RPMI7951 (cell line): ENCODE results near the gene SUMF2. TPM values are rescaled to one million over a fixed set of nuclear protein-coding genes. Genes with fewer than 3 reads are reported as not detected.
"Not testable (repeated sequence)": the region's sequence is repeated elsewhere in the genome, so short reads cannot be mapped to it uniquely, and the experiment has no call there.

Experiments used
- DNase-seq: peaks from one replicate; pipeline ENCODE4 v3.0.0-alpha.2; 2012; ENCODE audit warnings: low read depth
- total RNA-seq: library from RNA; depleted of rRNA; stranded (reverse); fragments of >200 nt; shearing (Covaris generic); gene quantifications from 2 replicates; pipeline ENCODE4 v1.2.3, GENCODE V29; 2014; rRNA removed

SUMF2 gene
- total RNA-seq, 1 experiment from 2014 or later, result 107 TPM

DNA sequence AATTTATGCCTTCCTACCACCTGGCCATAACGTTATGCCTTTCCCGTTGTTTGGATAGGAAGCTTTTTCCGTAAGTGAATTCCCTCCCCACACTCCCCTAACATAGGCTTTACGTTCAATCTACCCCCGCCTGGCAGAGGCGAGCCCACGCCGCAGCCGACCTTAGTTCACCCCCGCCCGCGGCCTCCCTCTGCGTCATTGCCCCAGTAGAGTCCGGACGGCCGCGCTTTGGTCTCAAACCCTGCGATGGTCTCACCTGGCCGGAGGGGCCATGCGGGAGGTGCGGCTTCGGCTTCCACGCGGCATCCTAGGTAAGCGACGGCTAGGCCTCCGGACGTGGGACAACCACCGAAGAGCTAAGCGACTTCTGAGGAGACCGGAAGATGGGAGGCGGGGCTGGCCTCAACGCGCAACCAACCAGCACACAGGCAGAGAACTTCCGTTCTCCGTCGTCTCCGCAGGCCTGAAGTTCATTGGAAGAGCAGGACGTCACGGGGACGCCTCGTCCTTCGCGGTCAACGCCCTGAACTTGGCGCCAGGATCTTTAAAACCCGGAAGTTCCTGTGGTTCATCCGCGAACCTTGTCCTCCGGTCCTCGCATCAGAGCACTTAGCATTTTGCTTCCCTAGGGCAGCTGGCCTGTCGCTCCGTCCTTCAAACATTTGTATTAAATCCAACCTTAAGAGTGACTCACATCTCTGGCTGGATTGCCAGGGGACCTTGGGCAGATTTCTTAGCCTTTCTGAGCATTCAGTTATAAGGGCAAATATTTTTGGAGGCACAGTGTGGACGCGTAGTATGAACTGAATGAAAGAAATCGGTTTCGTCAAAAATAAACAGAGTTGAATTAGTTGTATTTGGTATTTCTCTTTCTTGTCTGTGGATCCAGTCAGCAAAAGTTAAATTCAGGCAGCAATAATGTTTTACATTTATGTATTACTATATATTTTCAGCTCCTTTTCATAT is 42.3 kb downstream of the SUMF2 start, which contains the start of gene CHCHD2:
CHCHD2 (minus strand) TSS at position 369 of the 966 bp plus-strand sequence; CDS start at position 306, 63 bp downstream.
- DNase-seq, result peak; percentile 100

DNA sequence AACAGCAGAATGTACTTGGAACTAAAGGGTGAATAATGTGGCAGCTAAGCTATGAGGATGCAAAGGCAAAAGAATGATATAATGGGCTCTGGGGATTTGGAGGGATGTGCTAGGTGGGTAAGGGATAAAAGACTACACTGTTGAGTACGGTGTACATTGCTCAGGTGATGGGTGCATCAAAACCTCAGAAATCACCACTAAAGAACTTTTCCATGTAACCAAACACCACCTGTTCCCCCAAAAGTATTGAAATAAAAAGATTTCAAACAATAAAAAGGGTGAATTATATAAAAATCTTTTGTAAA is 43.8 kb downstream of the SUMF2 start:
- DNase-seq, result no peak

DNA sequence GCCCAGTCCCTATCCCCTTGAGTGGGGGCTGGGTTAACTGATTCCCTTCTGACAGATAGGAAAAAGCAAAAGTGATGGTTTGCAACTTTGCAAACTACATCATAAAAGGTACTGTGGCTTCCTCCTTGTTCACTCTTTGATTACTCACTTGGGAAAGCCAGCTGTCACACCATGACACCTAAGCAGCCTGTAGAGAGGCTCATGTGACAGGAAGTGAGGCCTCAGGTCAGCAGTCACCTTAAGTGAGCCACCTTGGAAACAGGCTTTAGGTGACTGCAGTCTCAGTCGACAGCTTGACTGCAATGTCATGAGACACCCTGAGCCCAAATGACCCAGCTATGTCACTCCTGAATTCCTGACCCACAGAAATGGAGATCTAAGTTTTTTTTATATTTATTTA is 46.5 kb downstream of the SUMF2 start:
- DNase-seq, result no peak

DNA sequence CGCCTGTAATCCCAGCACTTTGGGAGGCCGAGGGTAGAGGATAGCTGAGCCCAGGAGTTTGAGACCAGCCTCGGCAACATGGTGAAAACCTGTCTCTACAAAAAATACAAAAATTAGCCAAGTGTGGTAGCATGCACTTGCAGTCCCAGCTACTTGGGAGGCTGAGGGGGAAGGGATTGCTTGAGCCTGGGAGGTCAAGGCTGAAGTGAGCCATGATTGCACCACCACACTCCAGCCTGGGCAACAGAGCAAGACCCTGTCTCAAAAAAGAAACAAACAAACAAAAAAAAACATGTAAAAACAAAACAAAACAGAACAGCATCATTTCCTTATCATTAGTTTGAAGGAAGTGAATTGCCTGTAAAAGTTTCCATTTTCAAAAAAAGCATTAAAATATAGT is 48.2 kb downstream of the SUMF2 start:
- DNase-seq, result not testable (repeated sequence)

DNA sequence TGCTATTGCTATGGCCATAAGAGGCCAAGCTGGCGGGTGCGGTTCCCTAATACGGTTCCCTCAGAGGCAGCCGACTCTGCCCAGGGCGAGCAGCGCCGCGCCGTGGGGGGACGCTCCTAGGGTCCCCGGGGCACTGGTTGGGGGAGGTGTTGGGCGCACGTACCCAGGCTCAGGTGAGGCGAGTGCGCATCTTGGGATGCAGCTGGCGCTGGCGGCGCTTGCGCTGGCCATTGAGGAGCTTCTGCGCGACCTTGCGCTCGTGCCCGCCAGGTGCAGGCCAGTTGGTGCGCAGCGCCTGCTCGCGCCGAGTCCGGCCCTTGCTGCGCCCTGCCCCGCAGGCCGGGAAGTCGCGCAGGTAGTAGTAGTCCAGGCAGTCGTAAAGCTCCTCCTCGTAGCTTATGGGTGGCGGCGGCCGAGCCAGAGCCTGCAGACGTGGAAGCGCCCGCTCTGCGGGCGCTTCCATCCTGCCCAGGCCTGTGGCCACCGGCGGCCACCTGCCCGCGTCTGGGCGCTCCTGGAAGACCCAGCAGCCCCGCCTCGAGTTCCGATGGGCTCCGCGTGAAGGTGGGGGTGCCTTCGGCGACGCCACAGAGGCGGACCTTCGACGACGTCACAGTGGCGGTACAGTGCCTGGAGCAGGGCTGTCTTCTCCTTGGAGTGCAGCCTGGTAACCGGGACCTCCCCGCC is 51.9 kb downstream of the SUMF2 start, which contains the start of gene NUPR2:
NUPR2 (minus strand) TSS at position 566 of the 687 bp plus-strand sequence; CDS start at position 463, 103 bp downstream.
- no peak for DNase-seq

DNA sequence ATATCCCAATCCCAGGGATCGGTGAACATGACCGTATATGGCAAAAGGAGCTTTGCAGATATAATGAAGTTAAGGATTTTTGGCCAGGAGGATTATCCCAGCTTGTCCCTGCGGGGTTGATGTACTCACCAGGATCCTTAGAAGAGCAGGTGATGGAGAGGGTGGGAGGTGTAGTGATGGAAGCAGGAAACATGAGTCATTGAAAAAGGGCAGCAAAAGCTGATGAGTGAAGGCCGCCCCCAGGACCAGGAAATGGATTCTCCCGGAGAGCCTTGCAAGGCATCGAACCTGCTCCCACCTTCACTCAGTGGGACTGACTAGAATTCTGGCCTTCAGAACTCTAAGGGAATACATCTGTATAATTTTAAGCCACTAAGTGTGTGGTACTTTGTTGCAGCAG is 57.4 kb downstream of the SUMF2 start:
- no peak for DNase-seq

DNA sequence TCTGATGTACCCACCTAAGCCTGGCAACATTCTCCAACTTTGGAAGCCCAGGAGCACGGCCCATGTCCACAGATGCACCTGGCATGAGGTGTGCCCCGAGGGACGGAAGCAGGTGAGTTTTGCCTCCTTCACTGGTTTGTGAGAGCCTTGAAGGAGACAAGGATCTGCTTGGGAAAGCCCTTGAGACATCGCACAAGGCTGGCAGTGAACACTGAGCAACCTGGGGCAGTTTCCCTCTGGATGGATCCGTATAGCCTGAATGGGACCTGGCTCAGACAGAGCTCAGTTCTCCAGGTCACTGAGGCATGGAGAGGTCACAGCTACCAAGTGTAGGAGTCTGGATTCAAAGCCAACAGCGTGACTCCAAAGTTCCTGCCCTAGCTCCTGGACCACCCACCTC is 60.9 kb downstream of the SUMF2 start:
- no peak for DNase-seq

DNA sequence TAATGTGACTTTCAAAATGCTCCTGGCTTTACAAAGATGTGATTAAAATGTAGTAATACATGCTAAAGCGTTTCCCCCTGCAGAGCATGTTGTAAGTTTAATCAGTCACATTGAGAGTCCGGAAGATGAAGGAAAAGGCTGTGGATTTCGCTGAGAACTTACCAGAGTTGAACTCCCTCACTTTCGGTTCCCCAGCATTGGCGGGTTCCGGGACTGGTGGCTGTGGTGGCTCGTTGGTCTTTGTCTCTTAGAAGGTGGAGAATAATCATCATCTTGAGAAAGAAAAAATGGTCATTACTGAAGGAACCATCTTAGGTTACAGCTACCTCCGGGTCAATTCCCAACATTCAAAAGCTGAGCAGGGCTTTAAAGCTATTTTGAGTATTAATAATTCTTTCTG is 61.7 kb downstream of the SUMF2 start:
- DNase-seq, result no peak

DNA sequence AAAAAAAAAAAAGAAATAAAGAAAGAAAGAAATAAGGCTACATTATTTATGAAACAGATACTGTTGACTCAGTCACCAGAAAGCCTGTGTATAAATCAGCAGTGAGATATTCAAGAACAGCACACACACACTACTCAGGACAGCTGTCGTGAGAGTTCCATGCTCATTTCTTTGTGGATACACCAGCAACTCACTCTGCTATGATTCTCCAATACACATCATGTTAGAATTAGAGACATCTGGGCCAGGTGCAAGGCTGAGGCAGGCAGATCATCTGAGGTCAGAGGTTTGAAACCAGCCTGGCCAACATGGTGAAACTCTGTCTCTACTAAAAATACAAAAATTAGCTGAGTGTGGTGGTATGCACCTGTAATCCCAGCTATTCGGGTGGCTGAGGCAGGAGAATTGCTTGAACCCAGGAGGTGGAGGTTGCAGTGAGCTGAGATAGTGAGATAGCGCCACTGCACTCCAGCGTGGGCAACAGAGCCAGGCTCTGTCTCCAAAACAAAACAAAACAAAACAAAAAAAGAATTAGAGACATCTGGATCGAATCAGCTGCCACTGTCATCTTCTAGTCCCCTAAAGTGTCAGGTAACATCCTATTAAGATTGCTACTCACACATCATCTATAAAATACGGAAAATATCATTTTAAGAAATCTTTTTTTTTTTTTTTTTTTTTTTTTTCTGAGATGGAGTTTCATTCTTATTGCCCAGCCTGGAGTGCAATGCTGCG is 63.3 kb downstream of the SUMF2 start:
- no peak for DNase-seq

Other genes starting within 250 kb of the SUMF2 start
- gene SEPTIN14, start 201.5 kb upstream of the SUMF2 start, total RNA-seq, result not detected in 2 replicates
- gene ZNF713, start 176.8 kb upstream of the SUMF2 start, total RNA-seq, result 2.0 and 2.4 TPM in 2 replicates
- gene MRPS17, start 112.4 kb upstream of the SUMF2 start, total RNA-seq, result 29.7 and 29.9 TPM in 2 replicates
- 66.2 and 76.7 TPM in 2 replicates for gene NIPSNAP2, start 99.7 kb upstream of the SUMF2 start, total RNA-seq
- gene PSPH, start 12.8 kb upstream of the SUMF2 start, total RNA-seq, result 82.3 and 98.0 TPM in 2 replicates
- 372 and 490 TPM in 2 replicates for gene CCT6A, start 12.5 kb upstream of the SUMF2 start, total RNA-seq
- gene PHKG1, start 28.7 kb downstream of the SUMF2 start, total RNA-seq, result 0.39 and 0.96 TPM in 2 replicates
- 948 and 1,255 TPM in 2 replicates for gene CHCHD2, start 42.2 kb downstream of the SUMF2 start, total RNA-seq
- not detected in 2 replicates for gene NUPR2, start 52.1 kb downstream of the SUMF2 start, total RNA-seq